SU-DHL-6 (cell line): Measurements from ENCODE around the gene SARDH.

ENCODE experiments used
- H2AFZ ChIP-seq: fragments of 200-600 bp; sonication (generic); 2 replicates; pipeline ENCODE4 v1.6.1; 2014; ENCODE audit warnings: low read depth, mild to moderate bottlenecking, moderate library complexity, mixed read lengths, antibody characterized with exemption, low read length; ENCODE audit not compliant: severe bottlenecking
- H3F3A ChIP-seq: fragments of 200-600 bp; shearing (Covaris generic); 2 replicates; pipeline ENCODE4 v1.6.0; 2016; ENCODE audit warnings: antibody characterized with exemption, mild to moderate bottlenecking; ENCODE audit not compliant: insufficient read depth
- H3K27ac ChIP-seq: fragments of 200-600 bp; sonication (generic); 2 replicates; pipeline ENCODE4 v1.5.1; 2016; ENCODE audit warnings: low read depth, mild to moderate bottlenecking, low read length, moderate library complexity, mixed read lengths
- H3K27me3 ChIP-seq: fragments of 200-600 bp; sonication (generic), shearing (Covaris generic); 2 replicates; pipeline ENCODE4 v1.6.0; 2014; ENCODE audit warnings: mild to moderate bottlenecking, low read length
- H3K36me3 ChIP-seq: fragments of 200-600 bp; sonication (generic); 2 replicates; pipeline ENCODE4 v1.6.1; 2014; ENCODE audit warnings: mild to moderate bottlenecking, low read length, mixed read lengths
- H3K4me2 ChIP-seq: fragments of 300-600, 200-600 bp; shearing (Covaris generic), sonication (generic); 2 replicates; pipeline ENCODE4 v1.6.0; 2014; ENCODE audit warnings: low read length, low read depth, mild to moderate bottlenecking; ENCODE audit not compliant: poor library complexity, severe bottlenecking
- H3K4me3 ChIP-seq: fragments of 200-600 bp; sonication (generic); 2 replicates; pipeline ENCODE4 v1.5.1; 2014; ENCODE audit warnings: antibody characterized with exemption, low read length, mild to moderate bottlenecking, mixed read lengths; ENCODE audit not compliant: insufficient read depth, poor library complexity, severe bottlenecking
- H3K79me2 ChIP-seq: fragments of 200-600 bp; sonication (generic); 2 replicates; pipeline ENCODE4 v1.6.1; 2014; ENCODE audit warnings: mild to moderate bottlenecking, low read length, moderate library complexity; ENCODE audit not compliant: insufficient read depth
- H3K9ac ChIP-seq: fragments of 200-600 bp; sonication (generic); 2 replicates; pipeline ENCODE4 v1.7.0; 2014; ENCODE audit warnings: mild to moderate bottlenecking, low read length
- H3K9me2 ChIP-seq: fragments of 200-600 bp; sonication (generic); replicated peaks from 2 replicates; pipeline ENCODE4 v1.6.1; 2014; ENCODE audit warnings: low read length; ENCODE audit not compliant: insufficient read depth
- H3K9me3 ChIP-seq: fragments of 200-600 bp; sonication (generic); 2 replicates; pipeline ENCODE4 v1.6.1; 2014; ENCODE audit warnings: low read length, mixed read lengths; ENCODE audit not compliant: insufficient read depth
- H4K20me1 ChIP-seq: fragments of 200-600 bp; sonication (generic); 2 replicates; pipeline ENCODE4 v1.6.1; 2014; ENCODE audit warnings: low read depth, mild to moderate bottlenecking, antibody characterized with exemption, low read length, moderate library complexity, mixed read lengths
- EZH2phosphoT487 ChIP-seq: fragments of 200-600 bp; sonication (generic), shearing (Covaris generic); conservative IDR thresholded peaks from 2 replicates; pipeline ENCODE4 v1.6.1; 2018; ENCODE audit warnings: mild to moderate bottlenecking, antibody characterized with exemption, low read length, moderate library complexity, mixed read lengths
- TF ChIP-seq, protein P1 (sequence below): fragments of 200-600 bp; sonication (generic); IDR thresholded peaks from one replicate; pipeline ENCODE4 v1.5.1; 2017; ENCODE audit warnings: antibody characterized with exemption, mild to moderate bottlenecking, low read length, moderate library complexity; ENCODE audit not compliant: insufficient read depth, poor library complexity, severe bottlenecking

Gene SARDH

DNA sequence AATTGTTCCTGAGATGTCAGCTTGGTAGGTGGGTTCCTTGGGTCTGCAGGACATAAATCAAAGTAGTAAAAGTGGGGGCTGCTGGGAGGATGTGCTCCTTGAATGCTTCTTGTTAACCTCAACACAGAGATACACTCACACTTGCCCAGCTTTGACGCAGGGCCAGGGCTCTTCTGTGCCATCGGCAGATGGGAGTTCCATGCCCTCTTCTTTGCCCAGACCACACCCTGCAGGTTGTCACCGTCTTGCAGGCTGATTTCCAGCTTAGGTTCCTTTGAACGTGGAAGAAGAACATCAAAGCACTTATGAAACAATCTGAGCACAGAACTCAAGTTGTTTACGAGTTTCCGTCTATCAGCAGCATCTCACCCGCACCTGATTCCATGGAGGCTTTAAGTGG, 91.0 kb downstream of the SARDH start:
- Histone ChIP-seq H3K9me3 (no peaks in the 10 kb centered on the region), H2AFZ (no peak overlapping the region), H3K27ac (no peak overlapping the region), H3K36me3 (no peaks in the 10 kb centered on the region), H3K27me3 (no peaks in the 10 kb centered on the region), H3K9ac (no peak overlapping the region), H3K4me2 (no peak overlapping the region), H3F3A (no peaks in the 10 kb centered on the region), H4K20me1 (no peaks in the 10 kb centered on the region), H3K79me2 (no peaks in the 10 kb centered on the region), H3K4me3 (no peak overlapping the region), H3K9me2 (no peaks in the 10 kb centered on the region)
- TF ChIP-seq, protein P1, sequence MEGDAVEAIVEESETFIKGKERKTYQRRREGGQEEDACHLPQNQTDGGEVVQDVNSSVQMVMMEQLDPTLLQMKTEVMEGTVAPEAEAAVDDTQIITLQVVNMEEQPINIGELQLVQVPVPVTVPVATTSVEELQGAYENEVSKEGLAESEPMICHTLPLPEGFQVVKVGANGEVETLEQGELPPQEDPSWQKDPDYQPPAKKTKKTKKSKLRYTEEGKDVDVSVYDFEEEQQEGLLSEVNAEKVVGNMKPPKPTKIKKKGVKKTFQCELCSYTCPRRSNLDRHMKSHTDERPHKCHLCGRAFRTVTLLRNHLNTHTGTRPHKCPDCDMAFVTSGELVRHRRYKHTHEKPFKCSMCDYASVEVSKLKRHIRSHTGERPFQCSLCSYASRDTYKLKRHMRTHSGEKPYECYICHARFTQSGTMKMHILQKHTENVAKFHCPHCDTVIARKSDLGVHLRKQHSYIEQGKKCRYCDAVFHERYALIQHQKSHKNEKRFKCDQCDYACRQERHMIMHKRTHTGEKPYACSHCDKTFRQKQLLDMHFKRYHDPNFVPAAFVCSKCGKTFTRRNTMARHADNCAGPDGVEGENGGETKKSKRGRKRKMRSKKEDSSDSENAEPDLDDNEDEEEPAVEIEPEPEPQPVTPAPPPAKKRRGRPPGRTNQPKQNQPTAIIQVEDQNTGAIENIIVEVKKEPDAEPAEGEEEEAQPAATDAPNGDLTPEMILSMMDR, result no peak
- TF ChIP-seq EZH2phosphoT487, result no peak

DNA sequence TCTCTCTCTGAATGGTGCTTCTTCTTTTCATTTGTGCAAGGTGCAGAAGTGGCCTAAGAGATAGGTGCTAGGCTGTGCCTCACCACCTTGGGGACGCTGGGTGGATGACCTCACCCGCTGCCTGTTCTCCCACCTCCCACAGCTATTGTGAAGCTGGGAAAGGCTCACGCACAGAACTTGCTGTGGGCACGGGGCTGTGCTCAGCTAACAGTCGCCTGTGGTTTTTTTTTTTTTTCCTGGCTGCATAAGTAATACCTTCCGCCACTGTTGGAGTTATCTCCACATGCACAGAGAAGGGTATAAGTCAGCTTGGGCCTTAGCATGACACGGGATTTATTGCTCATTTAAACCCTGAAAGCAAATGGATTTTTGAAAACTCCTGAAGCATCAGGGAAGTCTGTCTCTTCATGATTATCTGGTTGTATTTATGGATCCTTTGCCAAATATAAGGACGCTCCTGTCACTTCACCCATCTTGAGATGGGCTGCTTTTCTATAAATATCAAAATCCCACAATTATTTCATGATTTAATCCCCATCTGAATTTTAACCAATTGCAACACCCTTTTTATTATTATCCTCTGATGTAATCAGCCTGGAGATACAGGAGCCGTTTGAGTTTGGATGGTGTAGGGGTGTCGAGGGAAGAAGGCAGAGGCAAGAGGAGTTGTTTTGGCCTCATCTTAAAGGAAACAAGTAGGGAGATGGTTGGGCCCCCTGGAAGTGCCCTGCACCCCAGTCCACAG, 93.0 kb downstream of the SARDH start:
- Histone ChIP-seq H3K27me3 (no peaks in the 10 kb centered on the region), H4K20me1 (no peaks in the 10 kb centered on the region), H3K4me3 (no peak overlapping the region), H3K9me2 (no peaks in the 10 kb centered on the region), H3K9ac (no peak overlapping the region), H2AFZ (no peak overlapping the region), H3K9me3 (no peaks in the 10 kb centered on the region), H3K27ac (no peak overlapping the region), H3K79me2 (no peaks in the 10 kb centered on the region), H3K4me2 (no peak overlapping the region), H3F3A (no peaks in the 10 kb centered on the region), H3K36me3 (no peaks in the 10 kb centered on the region)
- TF ChIP-seq, protein P1, result no peak
- TF ChIP-seq EZH2phosphoT487, result no peak

DNA sequence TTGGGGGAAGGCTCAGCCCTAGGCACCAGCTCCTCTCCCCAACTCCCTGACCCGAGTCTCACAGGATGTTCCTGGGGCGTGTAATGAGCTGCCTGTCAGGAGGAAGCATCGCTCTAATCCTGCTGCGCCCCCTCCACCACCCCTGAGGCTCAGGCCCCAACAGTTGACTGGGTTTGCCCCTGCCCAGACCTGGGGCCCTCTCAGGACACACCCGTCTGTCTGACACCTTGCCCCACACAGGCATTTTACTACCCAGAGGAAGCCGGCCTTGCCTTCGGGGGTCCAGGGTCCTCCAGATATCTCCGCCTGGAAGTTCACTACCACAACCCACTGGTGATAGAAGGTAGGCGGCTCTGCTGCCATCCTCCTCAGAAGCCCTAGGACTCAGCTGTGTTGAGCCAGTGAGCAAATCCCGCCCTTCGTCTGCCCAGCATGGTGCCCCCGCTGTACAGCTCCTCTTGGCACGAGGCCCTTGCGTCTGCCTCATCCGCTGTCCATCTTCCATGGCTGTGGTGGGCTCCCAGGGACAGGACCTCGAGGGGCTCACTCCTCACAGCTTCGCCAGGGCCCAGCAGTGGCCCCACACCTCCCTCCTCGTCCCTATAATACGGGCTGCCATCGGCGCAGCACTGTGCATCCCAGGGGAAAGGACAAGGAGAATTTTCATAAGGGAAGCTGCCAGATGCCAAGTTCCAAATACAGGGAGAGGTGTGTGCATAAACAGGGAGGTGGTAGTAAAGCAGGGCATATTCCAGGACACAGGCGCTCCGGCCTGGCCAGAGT, 94.0 kb downstream of the SARDH start:
- TF ChIP-seq, protein P1, result no peak
- TF ChIP-seq EZH2phosphoT487, result no peak
- Histone ChIP-seq H3K79me2 (no peaks in the 10 kb centered on the region), H3F3A (no peaks in the 10 kb centered on the region), H3K4me2 (no peak overlapping the region), H3K4me3 (no peak overlapping the region), H3K9me3 (no peaks in the 10 kb centered on the region), H3K36me3 (no peaks in the 10 kb centered on the region), H2AFZ (no peak overlapping the region), H3K9me2 (no peaks in the 10 kb centered on the region), H3K9ac (no peak overlapping the region), H3K27me3 (no peaks in the 10 kb centered on the region), H3K27ac (no peak overlapping the region), H4K20me1 (no peaks in the 10 kb centered on the region)
